Cortex of kidney (tissue), 1 donor: ENCODE results near the gene EP300.
"Not testable (repeated sequence)": the region's sequence is repeated elsewhere in the genome, so short reads cannot be mapped to it uniquely, and the experiment has no call there.

Source experiments
- DNase-seq: peaks from one replicate; lab custom pipeline; 2025; lab: John Stamatoyannopoulos, UW

The EP300 gene

GRCh38 chr22:41152902-41153301 lies 60.5 kb downstream of the EP300 start:
- DNase-seq: no peak

DNA sequence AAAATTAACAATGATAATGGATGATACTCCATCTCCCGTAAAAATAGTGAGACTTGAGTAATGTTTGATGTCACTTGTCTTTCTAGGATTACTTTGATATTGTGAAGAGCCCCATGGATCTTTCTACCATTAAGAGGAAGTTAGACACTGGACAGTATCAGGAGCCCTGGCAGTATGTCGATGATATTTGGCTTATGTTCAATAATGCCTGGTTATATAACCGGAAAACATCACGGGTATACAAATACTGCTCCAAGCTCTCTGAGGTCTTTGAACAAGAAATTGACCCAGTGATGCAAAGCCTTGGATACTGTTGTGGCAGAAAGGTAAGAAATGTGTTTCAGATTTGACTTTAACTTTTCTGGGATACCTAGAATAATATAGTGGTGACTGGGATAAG lies 64.7 kb downstream of the EP300 start:
- no peak for DNase-seq

DNA sequence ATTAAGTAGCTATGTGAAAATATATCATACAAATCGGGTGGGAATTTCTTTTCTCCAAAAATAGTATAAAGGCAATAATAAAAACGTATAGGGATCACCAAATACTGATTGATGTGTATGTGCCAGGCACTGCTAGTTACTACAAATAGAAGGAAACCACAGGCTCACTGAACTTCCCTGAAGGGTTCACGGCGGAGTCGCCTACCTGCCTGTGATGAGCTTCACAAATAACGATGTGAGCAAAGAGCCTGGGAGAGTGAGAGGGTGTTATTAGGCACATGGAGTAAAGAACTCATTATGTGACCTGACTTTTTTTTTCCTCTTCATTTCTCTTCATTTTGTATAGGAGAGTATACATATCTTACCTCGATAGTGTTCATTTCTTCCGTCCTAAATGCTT lies 76.8 kb downstream of the EP300 start:
- DNase-seq: no peak

DNA sequence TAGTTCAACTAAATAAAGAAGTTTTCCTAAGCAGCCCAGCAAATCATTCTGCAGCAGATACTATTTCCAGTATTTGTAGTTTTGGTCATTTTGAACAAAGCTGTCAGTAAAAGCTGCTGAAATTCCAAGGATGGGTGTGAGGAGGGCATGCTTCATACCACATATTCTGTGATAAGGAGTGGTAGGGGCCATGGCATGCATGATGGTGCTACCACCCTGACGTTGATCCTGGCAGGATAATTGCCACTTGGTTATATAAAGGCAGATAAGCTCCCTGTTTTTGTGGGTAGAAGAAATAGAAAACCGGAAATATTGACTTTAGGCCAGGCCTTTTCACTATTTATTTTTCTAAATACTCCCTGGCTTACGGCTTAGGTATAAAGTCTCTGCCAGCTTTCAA lies 79.6 kb downstream of the EP300 start:
- no peak for DNase-seq

GRCh38 chr22:41175546-41175945 lies 83.2 kb downstream of the EP300 start:
- DNase-seq: no peak

GRCh38 chr22:41177040-41177621 lies 84.7 kb downstream of the EP300 start:
- DNase-seq: no peak

DNA sequence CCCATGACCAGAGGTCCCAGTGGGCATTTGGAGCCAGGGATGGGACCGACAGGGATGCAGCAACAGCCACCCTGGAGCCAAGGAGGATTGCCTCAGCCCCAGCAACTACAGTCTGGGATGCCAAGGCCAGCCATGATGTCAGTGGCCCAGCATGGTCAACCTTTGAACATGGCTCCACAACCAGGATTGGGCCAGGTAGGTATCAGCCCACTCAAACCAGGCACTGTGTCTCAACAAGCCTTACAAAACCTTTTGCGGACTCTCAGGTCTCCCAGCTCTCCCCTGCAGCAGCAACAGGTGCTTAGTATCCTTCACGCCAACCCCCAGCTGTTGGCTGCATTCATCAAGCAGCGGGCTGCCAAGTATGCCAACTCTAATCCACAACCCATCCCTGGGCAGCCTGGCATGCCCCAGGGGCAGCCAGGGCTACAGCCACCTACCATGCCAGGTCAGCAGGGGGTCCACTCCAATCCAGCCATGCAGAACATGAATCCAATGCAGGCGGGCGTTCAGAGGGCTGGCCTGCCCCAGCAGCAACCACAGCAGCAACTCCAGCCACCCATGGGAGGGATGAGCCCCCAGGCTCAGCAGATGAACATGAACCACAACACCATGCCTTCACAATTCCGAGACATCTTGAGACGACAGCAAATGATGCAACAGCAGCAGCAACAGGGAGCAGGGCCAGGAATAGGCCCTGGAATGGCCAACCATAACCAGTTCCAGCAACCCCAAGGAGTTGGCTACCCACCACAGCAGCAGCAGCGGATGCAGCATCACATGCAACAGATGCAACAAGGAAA lies 85.4 kb downstream of the EP300 start:
- no peak for DNase-seq

DNA sequence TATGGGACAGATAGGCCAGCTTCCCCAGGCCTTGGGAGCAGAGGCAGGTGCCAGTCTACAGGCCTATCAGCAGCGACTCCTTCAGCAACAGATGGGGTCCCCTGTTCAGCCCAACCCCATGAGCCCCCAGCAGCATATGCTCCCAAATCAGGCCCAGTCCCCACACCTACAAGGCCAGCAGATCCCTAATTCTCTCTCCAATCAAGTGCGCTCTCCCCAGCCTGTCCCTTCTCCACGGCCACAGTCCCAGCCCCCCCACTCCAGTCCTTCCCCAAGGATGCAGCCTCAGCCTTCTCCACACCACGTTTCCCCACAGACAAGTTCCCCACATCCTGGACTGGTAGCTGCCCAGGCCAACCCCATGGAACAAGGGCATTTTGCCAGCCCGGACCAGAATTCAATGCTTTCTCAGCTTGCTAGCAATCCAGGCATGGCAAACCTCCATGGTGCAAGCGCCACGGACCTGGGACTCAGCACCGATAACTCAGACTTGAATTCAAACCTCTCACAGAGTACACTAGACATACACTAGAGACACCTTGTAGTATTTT lies 86.1 kb downstream of the EP300 start:
- DNase-seq: no peak

DNA sequence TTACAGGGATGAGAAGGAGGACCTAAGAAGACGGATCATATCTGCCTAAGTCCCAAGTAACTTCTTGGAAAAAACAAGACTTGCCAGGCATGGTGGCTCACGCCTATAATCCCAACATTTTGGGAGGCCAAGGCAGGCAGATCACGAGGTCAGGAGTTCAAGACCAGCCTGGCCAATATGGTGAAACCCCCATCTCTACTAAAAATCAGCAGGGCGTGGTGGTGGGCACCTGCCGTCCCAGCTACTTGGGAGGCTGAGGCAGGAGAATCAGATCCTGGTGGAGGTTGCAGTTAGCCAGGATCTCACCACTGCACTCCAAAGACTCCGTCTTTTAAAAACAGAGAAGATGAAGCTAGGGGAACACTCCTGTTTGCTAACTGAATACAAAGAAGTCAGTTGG lies 88.0 kb downstream of the EP300 start:
- not testable (repeated sequence) for DNase-seq

DNA sequence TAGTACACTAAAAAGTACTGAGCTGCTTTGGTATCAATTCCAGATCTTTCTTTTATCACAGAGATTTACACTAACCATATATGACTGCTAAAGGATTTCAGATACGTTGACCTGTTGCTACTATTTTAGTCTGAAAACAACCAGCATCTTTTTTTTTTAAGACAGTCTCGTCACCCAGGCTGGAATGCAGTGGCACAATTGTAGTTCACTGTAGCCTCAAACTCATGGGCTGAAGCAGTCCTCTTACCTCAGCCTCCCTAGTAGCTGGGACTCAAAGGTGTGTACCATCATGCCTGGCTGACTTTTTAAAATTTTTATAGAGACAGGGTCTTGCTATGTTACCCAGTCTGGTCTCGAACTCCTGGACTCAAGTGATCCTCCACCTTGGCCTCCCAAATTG lies 88.5 kb downstream of the EP300 start:
- DNase-seq: no peak

DNA sequence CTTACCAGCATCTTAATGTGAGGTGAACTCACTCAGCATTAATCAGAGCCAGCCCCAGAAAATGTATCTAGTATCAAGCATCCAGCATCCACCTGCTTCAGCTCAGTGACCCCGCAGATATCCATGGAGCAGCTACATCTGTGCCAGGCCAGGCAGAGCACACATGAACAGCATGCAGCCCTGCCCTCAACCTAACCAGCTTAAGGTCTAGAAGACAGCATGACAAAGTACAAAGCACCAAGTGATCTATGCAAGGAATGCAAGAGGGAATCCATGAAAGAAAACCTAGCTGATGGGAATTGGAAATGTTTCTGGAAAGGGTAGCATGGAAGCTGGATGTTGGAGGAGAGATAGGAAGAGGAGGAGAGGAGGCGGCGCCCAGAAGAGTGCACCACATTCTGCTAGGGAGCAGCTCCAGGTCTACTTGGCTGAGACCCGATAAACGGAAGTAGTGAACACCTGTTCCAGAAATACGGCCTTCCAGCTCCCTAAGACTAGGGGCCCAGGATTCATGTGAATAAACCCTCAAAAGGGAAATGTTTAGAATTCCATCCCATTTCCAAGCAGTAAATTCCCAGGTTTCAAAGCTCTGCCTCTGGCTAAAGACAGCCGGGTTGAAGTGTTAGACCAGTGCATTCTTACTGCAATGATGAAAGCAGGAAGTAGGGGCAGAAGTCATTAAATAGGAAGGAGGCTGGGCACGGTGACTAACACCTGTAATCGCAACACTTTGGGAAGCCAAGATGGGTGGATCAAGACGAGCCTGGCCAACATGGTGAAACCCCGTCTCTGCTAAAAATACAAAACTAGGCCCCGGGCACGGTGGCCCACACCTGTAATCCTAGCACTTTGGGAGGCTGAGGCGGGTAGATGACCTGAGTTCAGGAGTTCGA lies 89.2 kb downstream of the EP300 start:
- no peak for DNase-seq

DNA sequence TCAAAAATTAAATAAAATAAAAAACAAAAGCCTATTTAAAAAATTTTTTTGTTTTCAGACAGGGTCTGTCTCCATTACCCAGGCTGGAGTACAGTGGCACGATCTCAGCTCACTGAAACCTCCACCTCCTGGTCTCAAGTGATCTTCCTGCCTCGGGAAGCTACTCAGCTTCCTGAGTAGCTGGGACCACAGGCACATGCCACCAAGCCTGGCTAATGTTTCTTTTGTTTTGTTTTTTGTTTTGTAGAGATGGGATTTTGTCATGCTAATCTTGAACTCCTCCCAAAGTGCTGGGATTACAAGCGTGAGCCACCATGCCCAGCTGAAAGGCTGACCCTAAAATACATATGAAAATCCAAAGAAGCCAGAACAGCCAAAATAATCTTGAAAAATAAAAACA lies 92.3 kb downstream of the EP300 start:
- DNase-seq: no peak

GRCh38 chr22:41191467-41191866 lies 99.1 kb downstream of the EP300 start:
- no peak for DNase-seq

GRCh38 chr22:41193829-41194228 lies 101.4 kb downstream of the EP300 start:
- DNase-seq: no peak

DNA sequence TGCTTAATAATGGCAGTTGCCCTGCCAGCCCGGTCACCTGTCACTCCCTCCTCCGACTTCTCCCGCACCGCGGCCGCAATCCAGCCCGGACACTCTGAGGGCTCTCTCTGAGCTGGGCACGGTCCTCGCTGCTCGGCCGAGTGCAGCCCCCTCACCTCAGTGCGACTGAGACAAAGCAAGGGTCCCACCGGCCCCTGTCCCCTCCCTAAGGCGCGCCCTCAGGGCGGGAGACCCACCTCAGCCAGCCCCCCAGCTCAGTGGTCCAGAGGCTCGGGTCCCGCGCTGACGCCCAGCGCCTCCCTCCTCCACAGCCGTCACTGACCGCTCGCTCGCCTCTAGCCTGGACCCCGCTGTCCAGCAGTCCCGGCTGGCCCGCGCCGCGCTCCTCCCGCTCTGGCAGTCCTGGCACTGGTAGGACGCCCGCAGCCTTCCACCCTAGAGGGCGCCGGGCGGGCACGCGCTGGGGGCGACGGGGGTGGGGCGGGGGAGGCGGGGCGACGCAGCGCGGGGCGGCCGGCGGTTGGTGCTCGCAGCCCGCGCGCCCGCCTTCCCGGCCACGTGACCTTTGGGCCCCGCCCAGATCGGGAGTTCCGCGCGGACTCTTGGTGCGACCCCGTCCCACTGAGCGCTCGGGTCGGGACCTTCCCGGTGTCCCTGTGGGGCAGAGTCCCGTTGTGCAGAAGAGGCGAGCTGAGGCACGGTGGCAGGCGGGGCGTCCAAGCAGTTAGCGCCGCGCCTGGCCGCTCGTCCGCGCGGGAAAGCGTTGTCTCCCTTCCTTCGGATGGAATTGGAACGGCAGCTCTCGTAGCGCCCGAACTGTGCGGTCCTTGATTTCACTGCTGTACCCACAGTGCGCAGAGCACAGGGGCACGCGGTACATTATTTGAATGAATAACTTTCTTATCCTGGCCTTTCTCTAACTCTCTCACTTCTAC lies 104.9 kb downstream of the EP300 start:
- DNase-seq: peak; percentile 38

GRCh38 chr22:41198027-41198580 lies 105.7 kb downstream of the EP300 start:
- no peak for DNase-seq

- DNase-seq: no peak
Measured at GRCh38 chr22:41201141-41201540, 108.7 kb downstream of the EP300 start.

- no peak for DNase-seq
Measured at GRCh38 chr22:41203118-41203517, 110.7 kb downstream of the EP300 start.

DNA sequence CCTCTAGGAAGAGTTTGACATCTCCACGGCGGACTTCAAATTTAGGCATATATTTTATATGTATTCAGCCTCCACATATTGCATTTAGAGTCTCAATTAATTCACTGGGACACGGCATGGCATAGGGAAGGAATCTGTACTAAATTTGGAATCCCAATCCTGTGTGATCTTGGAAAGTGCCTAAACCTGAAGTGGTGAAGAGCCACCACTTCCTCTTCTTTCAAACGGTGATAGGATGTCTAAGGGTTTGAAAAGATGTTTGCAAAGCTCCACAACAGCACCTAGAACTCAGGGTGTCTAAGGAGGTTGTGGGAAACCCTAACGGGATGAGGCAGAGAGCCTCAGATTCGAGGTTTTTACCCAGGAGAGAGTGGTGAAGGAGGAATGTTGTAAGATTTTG lies 111.7 kb downstream of the EP300 start:
- DNase-seq: no peak

DNA sequence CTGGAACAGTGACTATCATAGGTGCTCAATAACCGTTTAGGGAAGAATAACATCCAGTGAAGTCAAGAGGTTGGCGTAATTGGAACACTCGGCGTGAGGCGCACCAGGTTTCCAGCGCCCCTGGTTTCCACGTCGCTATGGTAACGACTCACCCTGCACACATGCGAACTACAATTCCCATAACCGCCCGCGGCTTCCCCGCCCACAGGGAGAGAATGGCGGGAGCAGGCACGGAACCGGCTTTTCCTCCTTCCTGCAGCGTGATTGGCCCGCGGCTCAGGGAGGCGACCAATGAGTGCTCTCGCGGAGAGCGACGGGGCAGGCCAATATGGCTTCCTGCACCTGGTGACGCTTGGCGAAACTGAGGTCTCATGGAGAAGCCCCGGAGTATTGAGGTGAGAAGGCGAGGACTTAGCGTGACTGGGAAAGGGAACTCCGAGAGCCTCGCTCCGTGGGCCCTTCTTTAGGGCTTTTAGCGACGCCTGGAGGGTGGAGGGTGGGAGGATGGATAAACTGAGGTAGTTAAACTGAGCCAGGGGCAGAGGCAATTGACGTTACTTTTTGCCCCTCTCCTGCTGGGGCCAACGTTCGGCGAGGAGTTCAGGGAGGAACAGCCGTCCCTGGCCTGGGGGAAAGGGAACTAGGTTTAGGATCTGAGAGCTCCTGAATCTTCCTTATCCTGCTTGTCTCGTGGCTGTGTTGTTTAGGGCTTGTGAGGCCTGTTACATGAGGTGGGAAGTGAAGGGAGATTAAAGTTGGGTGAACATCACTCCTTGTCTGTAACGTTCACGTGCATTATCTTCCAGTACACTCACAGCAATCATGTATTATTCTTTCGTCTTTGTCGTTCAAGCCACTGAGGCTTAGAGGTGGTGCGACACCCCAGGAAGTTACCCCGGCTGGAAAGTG lies 112.9 kb downstream of the EP300 start, which contains the start of gene L3MBTL2:
L3MBTL2 (plus strand) TSS at position 321 of the 909 bp plus-strand sequence; CDS start at position 372, 51 bp downstream.
- peak; percentile 77 for DNase-seq
